ENCODE results near the gene CDKN2B-AS1. TPM values are rescaled to one million over a fixed set of nuclear protein-coding genes. Genes with fewer than 3 reads are reported as not detected.
"Not testable (repeated sequence)": the region's sequence is repeated elsewhere in the genome, so short reads cannot be mapped to it uniquely, and the experiment has no call there.

Gene CDKN2B-AS1
- total and polyA plus RNA-seq, 12 donors = 0.13 to 2.5 (median 0.74) TPM; not detected in 1

DNA sequence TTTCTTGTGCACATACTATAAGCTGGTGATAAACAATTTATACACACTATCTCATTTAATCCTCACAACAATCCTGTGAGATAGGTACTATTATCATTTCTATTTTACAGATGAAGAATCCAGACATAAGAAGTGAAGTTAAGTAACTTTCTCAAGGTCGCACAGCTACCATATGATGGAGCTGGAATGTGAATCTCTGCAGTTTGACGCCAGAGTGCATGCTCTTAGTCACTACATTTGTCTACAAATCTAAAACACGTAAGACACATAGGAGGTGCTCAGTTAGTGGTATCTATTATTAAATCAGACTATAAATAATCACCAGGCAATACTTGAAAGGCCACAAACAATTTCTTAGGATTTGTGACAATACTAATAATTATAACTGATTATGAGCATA lies 59.5 kb downstream of the CDKN2B-AS1 start:
- H3K27ac ChIP-seq = no peak overlapping the region

DNA sequence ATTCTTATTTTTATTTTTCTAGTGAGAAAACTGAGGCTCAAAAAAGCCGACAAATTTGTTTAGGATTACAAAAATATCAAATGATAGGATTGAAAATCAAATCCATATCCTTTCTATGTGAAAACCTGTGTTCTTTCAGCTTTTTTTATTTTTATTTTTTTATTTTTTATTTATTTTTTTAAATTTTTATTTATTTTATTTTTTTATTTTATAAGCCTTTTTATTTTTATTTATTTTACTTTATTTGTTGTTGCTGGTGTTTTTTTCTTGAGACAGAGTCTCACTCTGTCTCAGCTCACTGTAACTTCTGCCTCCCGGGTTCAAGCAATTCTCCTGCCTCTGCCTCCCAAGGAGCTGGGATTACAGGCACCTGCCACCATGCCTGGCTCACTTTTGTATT lies 59.9 kb downstream of the CDKN2B-AS1 start:
- Histone ChIP-seq H3K36me3 (replicated peaks in 1 of 2) (no peaks in the 10 kb centered on the region), H3K27me3 (no peaks in the 10 kb centered on the region), H3K4me1 (replicated peaks in 1 of 2) (no peaks in the 10 kb centered on the region), H3K27ac (no peak overlapping the region), H3K9me3 (replicated peaks in 1 of 3) (no peaks in the 10 kb centered on the region), H3K4me3 (no peak overlapping the region)
- TF ChIP-seq POLR2A (IDR thresholded peaks at IDR 0.05) = no peak
- TF ChIP-seq, protein P1, sequence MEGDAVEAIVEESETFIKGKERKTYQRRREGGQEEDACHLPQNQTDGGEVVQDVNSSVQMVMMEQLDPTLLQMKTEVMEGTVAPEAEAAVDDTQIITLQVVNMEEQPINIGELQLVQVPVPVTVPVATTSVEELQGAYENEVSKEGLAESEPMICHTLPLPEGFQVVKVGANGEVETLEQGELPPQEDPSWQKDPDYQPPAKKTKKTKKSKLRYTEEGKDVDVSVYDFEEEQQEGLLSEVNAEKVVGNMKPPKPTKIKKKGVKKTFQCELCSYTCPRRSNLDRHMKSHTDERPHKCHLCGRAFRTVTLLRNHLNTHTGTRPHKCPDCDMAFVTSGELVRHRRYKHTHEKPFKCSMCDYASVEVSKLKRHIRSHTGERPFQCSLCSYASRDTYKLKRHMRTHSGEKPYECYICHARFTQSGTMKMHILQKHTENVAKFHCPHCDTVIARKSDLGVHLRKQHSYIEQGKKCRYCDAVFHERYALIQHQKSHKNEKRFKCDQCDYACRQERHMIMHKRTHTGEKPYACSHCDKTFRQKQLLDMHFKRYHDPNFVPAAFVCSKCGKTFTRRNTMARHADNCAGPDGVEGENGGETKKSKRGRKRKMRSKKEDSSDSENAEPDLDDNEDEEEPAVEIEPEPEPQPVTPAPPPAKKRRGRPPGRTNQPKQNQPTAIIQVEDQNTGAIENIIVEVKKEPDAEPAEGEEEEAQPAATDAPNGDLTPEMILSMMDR (IDR thresholded peaks at IDR 0.05) = no peak
- DNase-seq = no peak
- 97 to 98% (median 97%) methylated on average over 2 of the region's 2 CpGs for WGBS, 4 donors
- intact Hi-C loops (cut with DNase I) = loop anchor here in 1 of 2 donors (10.0 kb wide), 1 partner anchor 60 kb away; no protein-coding TSS in a partner anchor

More for the DNA sequence above, 59.5 kb downstream of the CDKN2B-AS1 start:
- no peak overlapping the region for H3K4me3 ChIP-seq
- H3K9me3 ChIP-seq (replicated peaks in 1 of 3) = no peaks in the 10 kb centered on the region
- WGBS, 4 donors = 92 to 96% (median 93%) methylated on average over 3 of the region's 3 CpGs
- no peaks in the 10 kb centered on the region for H3K27me3 ChIP-seq
- no peak for DNase-seq
- no peaks in the 10 kb centered on the region for H3K4me1 ChIP-seq (replicated peaks in 1 of 2)
- H3K36me3 ChIP-seq (replicated peaks in 1 of 2) = no peaks in the 10 kb centered on the region
- intact Hi-C loops (cut with DNase I) = loop anchor here in 1 of 2 donors (10.0 kb wide), 1 partner anchor 61 kb away; no protein-coding TSS in a partner anchor
- TF ChIP-seq, protein P1 (IDR thresholded peaks at IDR 0.05) = no peak
- no peak for TF ChIP-seq POLR2A (IDR thresholded peaks at IDR 0.05)

DNA sequence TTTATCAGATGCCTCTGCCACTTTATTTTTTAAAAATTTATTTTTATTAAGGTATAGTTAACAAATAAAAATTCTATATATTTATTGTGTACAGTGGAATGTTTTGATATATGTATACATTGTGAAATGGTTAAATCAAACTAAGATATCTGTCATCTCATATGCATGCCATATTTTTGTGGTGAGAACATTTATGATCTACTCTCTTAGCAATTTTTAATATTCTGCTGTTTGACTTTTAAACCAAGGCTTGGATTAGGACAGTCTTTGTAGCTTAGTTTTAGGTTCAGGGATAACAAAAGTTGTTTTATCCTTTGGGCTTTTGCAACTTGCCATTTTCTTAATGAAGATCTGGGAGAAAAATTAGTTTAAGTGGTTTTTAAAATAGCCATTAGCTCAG lies 60.5 kb downstream of the CDKN2B-AS1 start:
- Histone ChIP-seq H3K36me3 (replicated peaks in 1 of 2) (no peaks in the 10 kb centered on the region), H3K4me1 (replicated peaks in 1 of 2) (no peaks in the 10 kb centered on the region), H3K27ac (no peak overlapping the region), H3K4me3 (no peak overlapping the region), H3K9me3 (replicated peaks in 1 of 3) (no peaks in the 10 kb centered on the region), H3K27me3 (no peaks in the 10 kb centered on the region)
- intact Hi-C loops (cut with DNase I) = loop anchor here in 1 of 2 donors (10.0 kb wide), 1 partner anchor 60 kb away; no protein-coding TSS in a partner anchor
- no peak for DNase-seq
- no peak for TF ChIP-seq POLR2A (IDR thresholded peaks at IDR 0.05)
- TF ChIP-seq, protein P1 (IDR thresholded peaks at IDR 0.05) = no peak

DNA sequence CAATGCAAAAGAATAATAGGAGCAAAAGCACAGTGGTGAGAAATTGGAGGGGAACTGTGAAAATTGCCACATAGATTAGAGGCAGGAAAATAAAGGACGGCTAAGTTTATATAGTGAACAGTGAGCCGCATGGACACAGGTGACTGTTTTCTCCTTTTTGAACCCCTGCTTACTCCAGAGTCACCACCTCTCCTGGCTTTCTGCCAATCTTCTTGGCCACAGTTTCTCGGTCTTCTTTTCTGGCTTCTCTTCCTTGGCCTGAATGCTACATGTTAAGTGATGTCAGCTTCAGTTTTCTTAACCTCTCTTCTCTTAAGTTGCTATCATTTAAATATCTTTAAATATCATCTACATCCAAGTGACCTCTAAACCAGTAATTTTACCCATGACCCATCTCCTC lies 61.8 kb downstream of the CDKN2B-AS1 start:
- no peaks in the 10 kb centered on the region for H3K27me3 ChIP-seq
- intact Hi-C loops (cut with DNase I) = loop anchor here in 1 of 2 donors (10.0 kb wide), 1 partner anchor 58 kb away; no protein-coding TSS in a partner anchor
- no peak for DNase-seq
- H3K36me3 ChIP-seq (replicated peaks in 1 of 2) = no peaks in the 10 kb centered on the region
- H3K27ac ChIP-seq = no peak overlapping the region
- 54 to 79% (median 65%) methylated on average over 3 of the region's 3 CpGs for WGBS, 4 donors
- no peaks in the 10 kb centered on the region for H3K9me3 ChIP-seq (replicated peaks in 1 of 3)
- H3K4me3 ChIP-seq = no peak overlapping the region
- H3K4me1 ChIP-seq (replicated peaks in 1 of 2) = no peaks in the 10 kb centered on the region
- no peak for TF ChIP-seq POLR2A (IDR thresholded peaks at IDR 0.05)
- TF ChIP-seq, protein P1 (IDR thresholded peaks at IDR 0.05) = no peak

DNA sequence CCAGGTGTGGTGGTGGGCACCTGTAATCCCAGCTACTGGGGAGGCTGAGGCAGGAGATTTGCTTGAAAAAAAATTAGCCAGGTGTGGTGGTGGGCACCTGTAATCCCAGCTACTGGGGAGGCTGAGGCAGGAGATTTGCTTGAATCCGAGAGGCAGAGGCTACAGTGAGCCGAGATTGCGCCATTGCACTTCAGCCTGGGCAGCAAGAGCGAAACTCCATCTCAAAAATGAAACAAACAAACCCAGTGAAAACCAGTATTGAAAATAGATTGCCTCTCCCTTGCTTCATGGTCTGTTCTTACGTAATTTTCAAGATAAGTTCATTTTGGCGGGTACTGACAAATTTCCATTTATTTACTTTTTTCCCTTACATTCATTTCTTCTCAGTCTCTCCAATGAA lies 63.4 kb downstream of the CDKN2B-AS1 start:
- H3K36me3 ChIP-seq (replicated peaks in 1 of 2); H3K4me3 ChIP-seq; H3K9me3 ChIP-seq (replicated peaks in 1 of 3); H3K4me1 ChIP-seq (replicated peaks in 1 of 2); DNase-seq; H3K27me3 ChIP-seq; H3K27ac ChIP-seq: not testable (repeated sequence)
- WGBS, 4 donors = 93 to 99% (median 97%) methylated on average over 6 of the region's 6 CpGs
- intact Hi-C loops (cut with DNase I) = loop anchor here in 1 of 2 donors (10.0 kb wide), 1 partner anchor 57 kb away; no protein-coding TSS in a partner anchor
